Amniotic stem cell (primary cell): ENCODE results near the gene RTN3.
A peak's percentile ranks its signal among the peaks of the same experiment; 100 is the strongest.
"Not testable (repeated sequence)": the region's sequence is repeated elsewhere in the genome, so short reads cannot be mapped to it uniquely, and the experiment has no call there.

Experiments used
- DNase-seq: peaks from one replicate; lab custom pipeline; 2025; lab: John Stamatoyannopoulos, UW

Gene RTN3

GRCh38 chr11:63681321-63682065 is at the start of gene RTN3:
Gene RTN3 (plus strand): TSS chr11:63681500. CDS start chr11:63681637, 137 bp downstream.
- DNase-seq = peak; percentile 93

- DNase-seq = peak; percentile 36
Measured at GRCh38 chr11:63635762-63636465, 45.4 kb upstream of the RTN3 start.

- DNase-seq = not testable (repeated sequence)
Measured at GRCh38 chr11:63638436-63638835, 42.9 kb upstream of the RTN3 start.

GRCh38 chr11:63639199-63639832 is 42.0 kb upstream of the RTN3 start:
- peak; percentile 7 for DNase-seq

- peak; percentile 6 for DNase-seq
Measured at GRCh38 chr11:63641727-63642126, 39.6 kb upstream of the RTN3 start.

DNA sequence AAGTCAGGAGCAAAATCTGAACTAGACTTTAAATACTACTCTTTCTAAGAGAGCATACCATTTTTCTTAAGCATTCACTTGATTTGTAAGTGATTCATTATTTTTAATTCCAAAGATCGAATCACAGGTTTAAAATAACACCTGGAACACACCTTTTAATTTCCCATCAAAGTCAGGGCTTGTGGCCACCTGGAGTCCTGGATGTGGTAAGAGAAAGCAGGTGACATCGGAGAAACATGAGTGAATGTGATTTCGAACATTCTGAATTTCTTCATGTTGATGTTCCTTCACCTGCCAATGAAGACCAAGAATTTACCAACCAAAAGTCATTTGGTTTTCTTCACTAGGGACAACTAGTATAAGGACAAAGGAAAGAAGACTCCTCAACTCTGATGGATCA is 38.1 kb upstream of the RTN3 start:
- no peak for DNase-seq

DNA sequence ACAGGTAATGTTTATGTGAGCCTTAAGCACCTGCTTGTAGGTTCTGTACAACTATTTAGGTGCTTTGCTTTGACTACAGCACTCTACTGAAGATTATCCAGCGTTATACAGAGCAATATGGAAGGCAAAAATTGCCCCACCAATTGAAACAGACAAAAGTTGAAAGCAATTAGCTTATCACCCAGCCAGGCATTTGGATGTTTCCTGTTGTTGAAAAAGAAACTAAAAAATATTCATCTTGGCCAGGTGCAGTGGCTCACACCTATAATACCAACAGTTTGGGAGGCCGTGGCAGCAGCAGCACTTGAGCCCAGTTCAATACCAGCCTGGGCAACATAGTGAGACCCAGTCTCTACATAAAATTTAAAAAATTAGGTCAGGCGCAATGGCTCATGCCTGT is 28.6 kb upstream of the RTN3 start:
- no peak for DNase-seq

DNA sequence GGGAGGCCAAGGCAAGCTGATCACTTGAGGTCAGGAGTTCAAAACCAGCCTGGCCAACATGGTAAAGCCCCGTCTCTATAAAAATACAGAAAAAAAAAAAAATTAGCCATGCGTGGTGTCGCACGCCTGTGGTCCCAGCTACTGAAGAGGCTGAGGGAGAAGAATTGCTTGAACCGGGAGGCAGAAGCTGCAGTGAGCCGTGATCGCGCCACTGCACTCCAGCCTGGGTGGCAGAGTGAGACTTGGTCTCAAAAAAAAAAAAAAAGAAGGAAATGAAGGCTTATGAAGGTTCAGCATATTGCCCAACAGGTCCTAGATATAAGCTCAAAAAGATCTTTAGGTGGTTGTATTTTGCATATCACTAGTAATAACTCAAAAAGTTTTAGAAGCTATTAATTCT is 20.3 kb upstream of the RTN3 start:
- DNase-seq = no peak

DNA sequence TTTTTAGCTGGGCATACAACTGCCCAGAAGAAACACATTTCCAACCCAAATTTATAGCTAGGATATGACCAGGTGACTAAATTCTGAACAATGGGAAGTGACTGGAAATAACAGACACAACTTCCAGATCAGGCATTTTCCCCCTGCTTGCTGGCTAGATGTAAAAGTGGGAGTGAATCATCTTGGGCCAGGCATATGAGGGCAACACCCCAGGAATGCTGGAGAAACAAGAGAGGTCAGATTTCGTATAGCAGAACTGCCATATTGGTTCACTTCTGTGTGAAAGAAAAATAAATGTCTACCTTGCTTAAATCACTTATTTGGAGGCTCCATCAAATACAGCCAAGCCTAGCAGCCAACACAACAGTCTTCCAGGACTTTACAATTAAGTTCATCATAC is 17.5 kb upstream of the RTN3 start:
- DNase-seq = peak; percentile 48

- DNase-seq = no peak
Measured at GRCh38 chr11:63666874-63667273, 14.4 kb upstream of the RTN3 start.

- DNase-seq = peak; percentile 92
Measured at GRCh38 chr11:63667995-63668795, 13.1 kb upstream of the RTN3 start.

DNA sequence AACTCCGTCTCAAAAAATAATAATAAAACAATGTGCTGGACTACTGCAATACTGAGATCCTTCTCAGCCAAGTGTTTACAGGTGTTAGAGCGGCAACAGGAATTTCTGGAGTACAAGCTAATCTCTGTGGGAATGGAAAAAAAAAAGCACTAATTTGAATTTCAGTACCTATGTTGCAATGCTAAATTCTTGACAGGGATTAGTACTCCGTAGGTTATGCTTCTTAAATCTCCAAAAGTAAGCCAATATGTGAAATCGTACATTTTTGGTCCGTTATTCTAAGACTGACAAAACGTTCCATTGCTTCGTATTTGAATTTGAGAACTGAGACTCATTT is 11.2 kb upstream of the RTN3 start:
- DNase-seq = no peak

DNA sequence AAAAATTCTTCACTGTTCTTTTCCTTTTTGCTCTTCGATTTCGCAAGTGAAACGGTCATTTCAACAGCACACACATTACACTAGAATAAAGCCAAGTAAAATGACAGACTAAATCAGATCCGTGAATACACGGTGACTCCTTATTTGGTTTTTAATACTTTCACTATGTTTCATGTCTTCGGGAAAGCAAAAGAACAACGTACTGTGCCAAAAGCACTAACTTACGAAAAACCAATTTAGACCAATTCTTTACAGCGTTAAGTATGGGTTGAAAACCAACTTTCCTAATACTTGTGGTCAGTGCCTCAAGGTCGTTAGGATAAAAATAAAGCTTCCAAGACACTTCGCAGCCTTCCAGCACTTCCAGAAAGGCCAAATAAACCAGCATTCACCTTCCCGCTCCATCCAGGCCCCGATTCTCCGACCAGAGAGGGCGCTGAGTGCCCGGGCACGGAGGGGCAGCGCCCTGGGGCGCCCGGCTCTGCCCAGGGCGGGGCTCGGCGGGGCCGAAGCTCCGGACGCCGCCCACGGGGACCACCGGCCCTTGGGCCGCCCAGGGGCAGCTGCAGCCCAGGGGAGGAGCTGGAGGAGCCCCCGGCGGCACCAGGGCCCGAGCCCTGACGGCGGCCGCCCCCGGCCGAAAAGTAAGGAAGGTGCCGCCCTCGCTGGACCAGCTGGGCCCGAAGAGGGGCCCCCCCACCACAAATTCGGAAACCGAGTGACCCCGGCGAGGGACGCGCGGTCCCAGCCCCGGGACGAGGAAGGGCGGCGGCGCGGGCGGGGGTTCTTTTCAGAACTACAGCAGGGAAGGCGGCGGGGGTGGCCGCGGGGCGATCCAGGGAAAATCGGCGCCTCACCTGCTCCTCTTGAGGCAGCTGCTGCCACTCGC is 10.6 kb upstream of the RTN3 start:
- no peak for DNase-seq

DNA sequence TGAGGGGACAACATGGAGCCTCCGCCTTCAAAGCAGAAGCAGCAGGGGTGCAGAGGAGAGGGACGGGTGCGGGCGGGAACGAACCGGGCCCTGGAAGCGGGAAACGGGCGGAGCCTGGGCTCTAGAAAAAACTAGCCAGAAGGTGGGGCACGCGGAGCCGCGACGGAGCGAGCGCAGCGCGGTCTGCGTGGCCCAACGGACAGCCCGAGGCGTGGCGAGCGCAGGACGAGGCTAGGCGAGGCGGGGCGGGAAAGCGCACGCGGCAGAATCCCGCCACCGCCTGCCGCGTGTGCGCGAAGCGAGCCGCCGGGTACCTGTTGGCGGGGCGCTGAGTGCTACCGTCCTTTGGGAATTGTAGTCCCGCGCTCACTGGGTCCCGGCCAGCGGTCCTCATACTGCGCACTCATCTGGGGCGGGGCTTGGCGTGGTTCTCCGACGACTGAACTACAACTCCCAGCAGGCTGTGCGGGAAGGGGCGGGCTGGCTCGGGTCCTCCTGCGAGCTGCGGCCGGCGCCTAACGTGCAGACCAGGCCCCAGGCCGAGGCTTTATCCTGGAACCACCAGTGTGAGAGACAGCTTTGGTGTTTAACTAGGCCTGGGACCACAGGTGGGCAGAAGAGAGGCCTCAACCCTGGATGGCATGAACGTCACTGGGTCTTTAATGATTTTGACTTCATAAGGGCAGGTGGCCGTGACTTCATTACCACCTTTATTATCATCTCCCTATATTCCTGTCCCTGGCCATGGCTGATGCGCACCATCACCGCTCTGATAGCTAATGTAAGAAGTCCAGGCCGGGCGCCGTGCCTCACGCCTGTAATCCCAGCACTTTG is 9.8 kb upstream of the RTN3 start, which contains the start of gene ATL3:
TSS of gene ATL3 (minus strand) at position 55 of the 834 bp plus-strand sequence. CDS start at position 14, 41 bp downstream.
- DNase-seq = peak; percentile 93

- DNase-seq = no peak
Measured at GRCh38 chr11:63672156-63672463, 9.2 kb upstream of the RTN3 start.

DNA sequence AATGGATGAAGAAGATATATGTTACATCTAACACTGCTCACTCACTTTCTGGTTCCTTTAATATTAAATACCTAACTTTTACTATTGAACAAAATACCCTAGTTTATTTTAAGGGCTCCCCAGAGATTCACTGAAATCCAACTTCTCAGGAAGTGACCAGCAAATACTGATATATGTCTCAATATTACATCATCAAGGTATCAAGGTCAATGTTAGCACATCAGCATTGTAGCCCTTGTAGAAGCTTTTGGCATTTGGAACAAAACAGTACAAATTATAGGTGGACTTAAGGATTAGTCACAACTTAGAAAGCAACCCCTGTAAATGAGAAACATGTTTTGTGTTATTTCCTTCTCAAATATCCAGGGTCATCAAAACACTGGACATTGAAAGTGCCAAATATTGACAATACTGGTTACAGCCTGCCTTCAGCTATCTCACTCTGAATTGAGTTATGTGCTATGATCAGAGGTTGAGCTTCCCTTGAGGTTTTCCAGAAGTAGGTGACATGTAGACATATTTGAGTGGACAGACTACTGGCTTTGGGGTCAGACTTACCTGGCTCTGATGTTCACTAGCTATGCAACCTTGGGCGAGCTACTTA is 8.3 kb upstream of the RTN3 start:
- no peak for DNase-seq

DNA sequence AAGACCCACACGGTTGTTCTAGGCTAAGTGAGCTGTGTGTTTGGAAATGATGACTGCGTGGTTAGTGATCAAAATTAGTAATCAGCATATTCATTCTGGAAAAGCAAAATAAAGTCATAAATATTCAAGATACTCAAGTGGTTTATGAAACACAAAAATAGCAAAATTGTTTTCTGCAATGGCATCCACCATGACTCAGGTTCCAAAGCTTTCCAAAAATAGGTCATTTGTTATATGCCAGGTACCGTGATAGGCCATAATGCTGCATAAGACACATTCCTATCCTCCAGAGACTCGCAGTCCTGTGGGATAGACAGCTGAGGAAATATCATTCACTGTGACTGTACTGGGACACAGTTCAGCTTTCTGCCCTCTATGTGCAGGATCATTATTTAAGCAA is 7.7 kb upstream of the RTN3 start:
- no peak for DNase-seq

DNA sequence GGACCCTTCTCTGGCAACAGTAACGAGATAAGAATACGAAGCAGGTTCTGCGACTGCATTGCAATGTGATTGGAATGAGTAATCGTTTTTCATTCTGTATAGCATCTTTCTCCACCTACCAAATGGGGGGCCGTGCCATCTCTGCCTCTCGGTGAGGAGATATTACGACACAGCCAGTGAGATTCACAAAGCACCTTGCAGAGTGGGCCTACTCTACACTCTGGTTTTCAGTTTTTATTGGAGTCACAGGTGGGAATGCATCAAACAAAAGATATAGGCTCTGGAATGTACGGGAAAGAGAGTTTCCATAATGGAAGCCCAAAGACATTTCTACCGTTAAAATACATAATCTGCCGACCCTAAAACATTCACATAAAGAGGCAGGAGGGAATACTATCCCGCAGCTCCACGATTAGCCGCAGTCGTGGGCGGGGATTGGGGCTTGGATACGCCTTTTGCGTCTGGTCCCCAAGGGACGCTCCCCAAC is 423 bp upstream of the RTN3 start:
- DNase-seq = no peak

DNA sequence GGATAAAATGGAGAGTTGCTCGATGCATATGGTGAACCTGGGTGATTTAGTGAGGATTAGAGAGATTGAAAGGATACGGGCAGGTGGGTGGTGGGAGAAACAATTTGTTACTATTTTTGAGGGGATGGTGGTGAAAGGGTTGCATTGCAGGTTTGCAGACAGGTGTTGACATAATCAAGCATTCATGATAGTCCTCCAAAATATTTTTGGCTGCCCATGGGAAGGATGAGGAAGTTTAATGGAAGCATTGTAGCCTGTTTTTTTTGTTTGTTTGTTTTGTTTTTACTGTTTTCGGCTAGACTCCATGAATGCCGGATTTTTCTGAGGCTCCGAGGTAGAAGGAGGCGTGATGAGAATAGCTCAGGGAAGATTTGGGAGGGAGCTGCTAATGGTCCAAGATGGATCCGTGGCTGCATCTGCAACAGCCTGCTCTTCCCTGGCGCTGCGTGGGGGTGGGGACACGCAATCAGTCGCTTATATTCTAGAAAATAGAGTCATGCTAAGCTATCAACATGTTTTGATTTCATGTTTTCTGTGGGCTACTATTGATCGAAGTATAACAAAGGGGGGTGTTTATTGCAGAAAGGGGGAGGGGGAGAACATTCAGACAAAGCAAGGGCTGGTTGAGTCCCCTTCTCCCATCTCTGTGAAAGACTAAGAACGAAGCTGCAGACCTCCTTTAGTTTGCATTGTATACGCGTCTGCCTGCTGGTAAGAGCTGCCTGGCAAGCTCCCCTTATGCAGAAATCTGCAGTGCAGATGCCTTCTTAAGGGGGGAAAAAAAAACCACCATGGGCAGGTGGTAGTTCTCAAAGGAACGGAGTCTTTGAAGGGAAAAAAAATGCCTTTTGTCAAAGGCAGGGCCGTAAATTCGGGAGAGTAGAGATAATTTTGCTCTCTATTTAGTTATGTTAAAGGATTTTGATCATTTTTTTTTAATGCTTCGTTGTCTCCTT is 1.0 kb downstream of the RTN3 start:
- no peak for DNase-seq
